ENCODE data around the gene GABPA.
"Not testable (repeated sequence)": the region's sequence is repeated elsewhere in the genome, so short reads cannot be mapped to it uniquely, and the experiment has no call there.

GABPA gene

DNA sequence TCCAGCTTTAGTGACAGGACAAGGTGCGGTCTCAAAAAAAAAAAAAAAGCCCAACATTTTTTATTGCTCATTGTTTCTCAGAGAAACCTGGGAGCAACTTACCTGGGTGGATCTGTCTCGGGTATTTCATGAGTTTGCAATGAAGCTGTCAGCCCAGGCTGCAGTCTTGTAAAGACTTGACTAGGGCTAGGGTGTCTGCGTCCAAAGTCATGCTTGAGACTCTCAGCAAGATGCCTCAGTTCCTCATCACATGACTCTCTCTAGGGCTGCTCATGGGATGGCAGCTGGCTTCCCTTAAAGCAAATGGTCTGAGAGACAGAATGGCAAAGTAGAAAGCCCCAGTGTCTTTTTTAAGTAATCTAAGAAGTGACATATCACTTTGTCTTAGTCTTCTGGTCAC is 8.1 kb downstream of the GABPA start:
- DNase-seq: no peak

DNA sequence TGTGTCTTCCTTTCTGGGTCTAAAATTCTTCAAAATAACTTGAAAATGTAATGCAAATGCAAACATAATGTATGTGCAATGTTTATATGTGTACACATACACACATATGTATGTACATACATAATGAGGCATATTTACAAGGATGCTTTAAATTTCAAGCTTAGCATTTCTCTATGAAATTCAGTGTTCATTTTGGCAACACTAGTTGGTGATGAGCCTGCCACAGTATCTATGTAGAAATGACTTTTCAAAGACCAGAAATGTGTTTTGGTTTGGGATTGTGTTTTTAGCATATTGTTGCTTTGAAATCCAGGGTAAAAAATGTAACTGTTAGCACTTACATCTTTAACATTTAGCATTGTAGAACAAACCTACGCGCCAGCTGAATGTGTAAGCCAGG is 10.1 kb downstream of the GABPA start:
- no peak for DNase-seq

- no peak for DNase-seq
Measured at GRCh38 chr21:25750085-25750484, 15.3 kb downstream of the GABPA start.

DNA sequence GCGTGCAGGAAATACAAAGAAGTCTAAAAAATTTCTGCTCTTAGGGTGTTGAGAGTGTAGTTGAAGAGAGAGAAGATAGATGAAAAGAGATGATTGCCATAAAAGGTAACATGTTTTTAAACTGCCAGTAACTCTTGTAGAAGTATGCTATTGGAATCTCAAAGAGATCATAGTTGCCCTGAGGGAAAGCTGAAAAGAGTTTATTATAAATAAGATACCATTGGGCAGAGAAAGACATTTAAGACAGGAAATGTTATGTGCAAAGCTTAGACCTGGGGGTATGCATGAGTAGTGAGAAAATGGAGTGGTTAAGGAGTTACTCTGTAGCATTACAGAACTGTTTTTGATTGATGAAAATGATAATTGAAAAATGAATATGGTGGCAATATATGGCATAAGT is 17.6 kb downstream of the GABPA start:
- no peak for DNase-seq

DNA sequence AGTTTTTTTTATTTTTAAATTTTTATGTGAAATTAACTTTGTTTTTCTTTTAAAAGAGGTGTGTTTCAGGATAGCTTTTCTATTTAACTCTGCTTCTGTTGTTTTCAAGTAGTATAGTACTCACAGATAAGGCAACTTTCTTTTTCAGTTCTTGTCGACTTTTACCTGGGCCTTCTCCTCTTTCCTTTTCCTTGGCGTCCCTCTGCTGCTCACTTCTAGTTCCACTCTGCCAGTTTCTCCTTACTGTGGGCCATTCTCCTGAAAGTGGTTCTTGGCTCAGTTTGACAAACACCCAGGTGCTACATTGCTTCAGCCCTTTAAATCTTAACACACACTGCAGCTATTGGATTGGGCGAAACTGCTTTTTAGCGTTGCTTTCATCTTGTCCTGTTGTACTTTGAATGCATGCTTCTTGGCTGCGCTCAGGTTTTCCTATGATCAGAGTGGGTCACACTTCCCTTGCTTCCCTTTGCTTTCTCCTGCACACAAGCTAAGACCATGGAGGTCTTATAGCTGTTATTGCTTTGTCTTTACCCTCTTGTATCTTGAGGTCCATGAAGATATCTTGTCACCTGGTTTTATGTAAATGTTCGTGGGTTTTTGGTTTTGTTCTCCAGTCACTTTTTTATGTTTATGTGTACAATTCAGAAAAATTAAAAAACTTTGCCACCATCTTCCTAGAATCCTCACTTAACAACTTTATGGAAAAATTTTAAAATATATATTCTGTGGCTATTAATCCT is 21.6 kb downstream of the GABPA start:
- no peak for DNase-seq

DNA sequence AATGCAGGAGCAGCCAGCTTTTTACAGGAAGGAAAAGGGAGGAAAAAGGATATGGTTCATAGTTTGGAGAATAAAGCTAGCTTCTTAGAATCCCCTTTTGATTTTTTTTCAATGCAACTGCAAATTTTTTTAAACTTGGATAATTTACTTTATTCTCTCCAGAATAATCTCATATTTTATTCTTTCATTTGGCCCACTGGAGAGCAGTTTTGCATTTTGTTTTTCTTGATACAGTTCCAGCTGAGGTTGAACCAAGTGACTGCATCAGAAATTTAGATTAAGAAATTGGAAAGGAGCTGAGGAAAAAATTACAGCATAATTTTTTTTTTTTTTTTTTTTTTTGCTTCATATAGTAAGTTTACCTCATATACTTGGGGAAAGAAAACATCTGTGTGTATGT is 22.8 kb downstream of the GABPA start:
- no peak for DNase-seq

GRCh38 chr21:25759573-25759972 is 24.8 kb downstream of the GABPA start:
- no peak for DNase-seq

DNA sequence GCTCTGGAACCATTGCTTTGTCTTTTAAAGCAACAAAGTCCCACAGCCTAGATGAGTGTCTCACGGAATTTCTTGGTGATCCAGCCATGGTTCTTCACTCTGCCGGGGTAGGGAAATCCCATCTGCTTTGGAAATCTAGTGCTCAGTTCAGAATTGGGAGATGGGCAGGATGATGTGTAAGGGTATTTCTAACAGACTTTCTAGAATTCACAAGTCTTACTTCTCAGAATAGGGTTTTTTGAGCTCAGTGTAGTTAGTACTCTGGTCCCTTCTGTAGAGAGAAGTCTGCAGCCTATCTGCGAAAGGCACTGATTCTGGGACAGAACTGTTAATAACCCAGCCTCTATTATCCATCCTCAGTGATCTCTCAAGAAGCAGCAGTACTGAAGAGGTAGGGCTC is 25.3 kb downstream of the GABPA start:
- DNase-seq: no peak

DNA sequence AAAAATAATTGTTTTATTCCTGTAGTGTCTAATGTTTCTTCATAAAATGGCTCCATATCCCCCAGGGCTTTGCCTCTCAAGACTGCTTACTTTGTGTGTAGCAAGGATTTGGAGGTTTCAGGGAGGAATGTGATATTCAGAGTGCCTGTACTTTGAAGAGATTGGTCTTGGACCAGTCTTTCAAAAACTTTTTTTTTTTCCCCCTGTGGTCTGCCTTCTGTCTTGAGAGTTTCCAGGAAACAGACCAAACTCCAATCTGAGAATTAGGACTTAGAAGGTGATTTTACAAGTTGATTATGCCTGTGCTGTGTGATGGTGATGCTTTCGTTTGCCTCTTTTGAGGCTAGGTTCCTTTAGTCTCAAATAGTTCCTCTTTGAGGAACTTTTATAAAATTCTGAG is 25.9 kb downstream of the GABPA start:
- no peak for DNase-seq

DNA sequence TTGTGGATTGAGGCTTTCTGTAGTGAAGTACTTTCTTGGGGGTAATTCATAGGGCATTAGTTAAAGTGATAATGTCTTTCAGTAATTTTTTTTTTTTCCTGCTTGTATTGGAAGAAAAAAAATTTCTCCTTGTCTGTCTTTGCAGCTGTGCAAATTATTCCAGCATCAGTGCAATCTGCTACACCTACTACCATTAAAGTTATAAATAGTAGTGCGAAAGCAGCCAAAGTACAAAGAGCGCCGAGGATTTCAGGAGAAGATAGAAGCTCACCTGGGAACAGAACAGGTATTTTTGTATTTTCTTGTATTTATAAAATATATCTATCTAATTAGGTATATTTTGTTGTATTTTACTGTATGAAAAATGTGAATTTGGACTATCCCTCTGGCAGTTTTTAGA is 29.3 kb downstream of the GABPA start:
- no peak for DNase-seq

GRCh38 chr21:25767921-25768320 is 33.1 kb downstream of the GABPA start:
- no peak for DNase-seq

DNA sequence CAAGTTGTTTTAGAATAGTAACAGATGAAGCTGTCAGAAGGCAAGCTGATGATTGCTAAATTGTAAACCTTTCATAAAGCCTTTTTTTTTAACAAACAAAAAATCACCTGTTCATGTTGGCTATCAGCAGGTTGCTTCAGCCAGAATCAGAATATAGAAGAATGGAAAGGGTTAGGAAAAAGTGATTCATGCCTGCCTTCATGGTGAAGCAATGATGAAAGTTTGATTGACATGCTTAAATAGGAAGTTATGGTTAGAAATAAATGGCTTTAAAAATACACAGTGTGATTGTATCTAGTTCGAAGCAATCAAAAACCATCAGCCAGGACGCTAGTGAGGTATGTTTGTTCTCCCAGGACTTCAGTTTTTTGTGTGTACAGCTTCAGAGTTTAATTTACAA is 37.9 kb downstream of the GABPA start:
- DNase-seq: peak; percentile 66

DNA sequence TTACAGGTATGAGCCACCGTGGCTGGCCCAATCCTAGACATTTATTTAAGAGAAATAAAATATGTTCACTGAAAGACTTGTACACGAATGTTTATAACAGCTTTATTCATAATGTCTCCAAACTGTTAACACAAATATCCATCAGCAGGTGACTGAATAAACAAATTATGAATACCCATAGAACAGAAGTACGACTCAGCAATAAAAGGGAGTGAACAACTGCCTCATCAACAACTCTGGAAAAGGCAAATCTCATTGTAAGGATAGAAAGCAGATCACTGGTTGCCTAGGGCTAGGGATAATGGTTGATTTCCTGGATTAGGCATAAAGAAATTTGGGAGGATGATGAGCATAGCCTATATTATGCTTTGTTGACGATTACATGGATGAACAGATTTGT is 41.7 kb downstream of the GABPA start:
- DNase-seq: no peak

DNA sequence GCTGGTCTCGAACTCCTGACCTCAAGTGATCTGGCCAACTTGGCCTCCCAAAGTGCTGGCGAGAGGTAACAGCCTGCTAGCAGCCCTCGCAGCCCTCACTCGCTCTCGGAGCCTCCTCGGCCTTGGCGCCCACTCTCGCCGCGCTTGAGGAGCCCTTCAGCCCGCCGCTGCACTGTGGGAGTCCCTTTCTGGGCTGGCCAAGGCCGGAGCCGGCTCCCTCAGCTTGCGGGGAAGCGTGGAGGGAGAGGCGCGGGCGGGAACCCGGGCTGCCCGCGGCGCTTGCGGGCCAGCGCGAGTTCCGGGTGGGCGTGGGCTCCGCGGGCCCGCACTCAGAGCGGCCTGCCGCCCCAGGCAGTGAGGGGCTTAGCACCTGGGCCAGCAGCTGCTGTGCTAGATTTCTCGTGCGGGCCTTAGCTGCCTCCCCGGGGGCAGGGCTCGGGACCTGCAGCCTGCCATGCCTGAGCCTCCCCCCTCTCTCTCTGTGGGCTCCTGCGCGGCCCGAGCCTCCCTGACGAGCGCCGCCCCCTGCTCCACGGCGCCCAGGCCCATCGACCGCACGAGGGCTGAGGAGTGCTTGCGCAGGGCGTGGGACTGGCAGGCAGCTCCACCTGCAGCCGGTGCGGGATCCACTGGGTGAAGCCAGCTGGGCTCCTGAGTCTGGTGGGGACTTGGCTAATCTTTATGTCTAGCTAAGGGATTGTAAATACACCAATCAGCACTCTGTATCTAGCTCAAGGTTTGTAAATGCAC is 43.5 kb downstream of the GABPA start:
- DNase-seq: not testable (repeated sequence)

GRCh38 chr21:25788677-25789076 is 53.9 kb downstream of the GABPA start:
- no peak for DNase-seq

DNA sequence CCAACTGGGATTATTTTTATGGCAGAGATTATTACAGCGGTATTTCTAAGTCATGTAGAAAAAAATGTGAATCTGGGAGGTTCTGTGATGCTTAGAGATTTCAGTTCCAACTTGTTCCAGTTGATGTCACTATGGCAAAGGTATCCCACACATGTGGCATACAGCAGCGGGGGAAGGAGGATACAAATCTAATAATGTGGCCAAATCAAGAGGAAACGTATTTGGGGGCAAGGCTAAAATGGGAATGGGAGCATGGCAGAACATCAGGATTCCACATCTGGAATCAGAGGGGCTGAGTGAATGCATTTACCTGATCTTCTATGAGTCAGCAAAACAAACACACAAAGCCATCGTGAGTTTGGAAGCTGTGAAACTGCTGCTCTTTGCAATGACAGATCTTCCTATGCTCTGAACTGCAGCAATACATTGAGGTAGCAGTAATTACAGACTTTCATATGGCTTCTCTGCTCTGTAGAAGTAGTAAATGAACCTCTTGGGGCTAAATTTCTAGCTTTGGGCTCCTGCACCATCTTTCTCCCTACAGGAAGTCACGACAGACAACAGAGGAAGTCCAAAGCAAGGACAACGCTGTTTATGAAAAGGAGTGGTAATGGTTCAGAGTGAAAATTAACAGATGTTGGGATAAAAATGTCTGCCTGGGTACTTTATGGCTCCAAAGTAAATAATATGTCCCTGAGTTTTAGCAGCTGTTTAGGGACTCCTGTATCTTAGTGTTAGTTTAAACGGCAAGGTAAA is 55.5 kb downstream of the GABPA start:
- DNase-seq: no peak

DNA sequence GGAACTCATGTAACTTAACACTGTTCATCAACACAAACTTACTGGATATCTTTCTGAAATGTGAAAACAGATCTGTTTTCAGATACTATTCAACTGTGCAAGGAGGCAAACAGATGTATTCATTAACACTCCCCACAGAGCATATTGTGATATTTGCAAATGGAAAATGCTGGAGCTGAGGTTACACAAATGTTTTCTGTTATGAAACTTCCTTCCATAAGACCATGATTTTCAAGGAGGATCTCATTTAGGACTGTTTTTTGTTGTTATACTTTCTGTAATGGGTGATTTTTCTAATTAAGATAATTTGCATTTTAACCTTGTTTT is 56.1 kb downstream of the GABPA start:
- no peak for DNase-seq

DNA sequence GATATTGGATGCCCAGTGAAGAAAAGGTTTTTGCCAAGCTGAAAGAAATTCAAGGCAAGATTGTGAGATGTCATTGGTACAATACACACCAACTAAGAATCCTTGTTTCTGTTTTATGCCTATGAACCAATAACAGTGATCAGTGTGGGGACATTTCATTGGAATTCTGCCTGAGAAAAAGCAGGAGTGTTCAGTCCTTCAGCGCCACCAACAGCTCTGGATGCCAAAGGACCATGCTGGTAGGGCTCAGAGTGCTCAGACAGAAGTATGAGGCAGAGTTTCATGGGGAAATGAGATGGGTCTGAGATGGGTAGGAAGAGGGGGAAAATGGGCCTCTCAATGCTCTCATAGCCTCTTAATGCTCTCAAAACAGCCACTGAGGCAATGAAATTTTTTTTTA is 56.5 kb downstream of the GABPA start:
- no peak for DNase-seq

DNA sequence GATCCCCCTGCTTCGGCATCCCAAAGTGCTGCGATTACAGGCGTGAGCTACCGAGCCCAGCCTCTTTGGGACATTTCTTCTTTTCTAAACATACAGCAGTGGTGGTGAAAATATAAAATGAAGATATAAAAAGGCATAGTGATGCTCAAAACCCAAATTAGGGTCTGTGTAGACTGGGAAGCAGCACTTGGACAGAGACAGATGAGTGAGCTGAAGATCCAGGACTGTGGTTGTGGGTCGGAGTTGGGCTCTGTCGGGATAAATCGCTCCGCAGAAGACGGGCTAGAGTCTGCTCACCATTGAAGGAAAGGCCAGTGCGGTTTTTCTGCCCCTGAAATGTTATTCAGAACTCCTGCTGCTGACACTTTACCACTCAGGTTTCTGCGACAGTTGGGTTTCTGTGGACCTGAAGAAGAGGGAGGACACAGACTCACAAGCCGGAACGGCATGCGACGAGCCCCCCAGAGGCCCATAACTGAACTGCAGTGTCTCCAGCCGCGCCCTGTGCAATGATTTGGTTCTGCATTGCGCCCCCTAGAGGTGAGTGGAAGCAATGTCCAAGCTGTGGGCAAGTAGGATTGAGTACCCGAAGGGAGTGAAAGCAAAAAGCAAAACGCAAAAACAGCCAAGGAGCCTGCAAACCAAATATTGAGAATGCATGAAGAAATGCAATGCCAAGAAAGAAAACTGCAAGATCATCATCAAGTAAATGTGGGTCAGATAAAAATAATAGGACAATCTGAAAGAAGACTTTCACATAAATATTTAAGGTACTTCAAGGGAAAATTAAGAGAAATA is 66.6 kb downstream of the GABPA start:
- DNase-seq: peak; percentile 93

DNA sequence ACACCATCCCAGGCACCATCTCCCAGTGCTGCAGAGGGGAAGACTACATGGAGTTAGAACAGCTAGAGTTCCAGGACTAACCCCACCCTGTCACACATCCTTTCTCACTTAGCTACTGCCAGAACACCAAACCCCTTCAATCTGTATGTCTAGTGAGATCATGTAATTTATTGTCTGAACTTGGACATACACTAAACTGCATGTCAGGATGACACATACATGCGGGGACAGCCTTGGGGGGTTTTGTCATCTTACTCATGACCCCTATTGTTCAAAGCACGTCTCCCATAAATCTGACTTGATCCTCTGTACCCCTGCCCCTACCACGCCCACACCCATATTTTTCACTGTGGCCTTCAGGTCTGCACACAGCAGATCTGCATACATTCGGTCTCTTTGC is 71.3 kb downstream of the GABPA start:
- no peak for DNase-seq

DNA sequence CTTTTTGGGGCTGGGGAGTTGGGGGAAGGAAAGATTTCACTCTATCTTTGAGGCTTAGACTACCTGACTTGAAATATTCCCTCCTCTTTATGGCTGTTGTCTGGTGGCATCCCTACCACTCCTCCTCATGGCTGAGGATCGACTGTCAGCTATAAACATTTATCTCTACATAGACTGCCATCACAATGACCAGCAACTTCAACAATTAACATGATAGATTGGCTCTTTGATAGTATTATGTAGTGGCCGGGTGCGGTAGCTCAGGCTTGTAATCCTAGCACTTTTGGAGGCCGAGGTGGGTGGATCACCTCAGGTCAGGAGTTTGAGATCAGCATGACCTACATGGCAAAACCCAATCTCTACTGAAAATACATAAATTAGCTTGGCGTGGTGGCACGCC is 72.4 kb downstream of the GABPA start:
- DNase-seq: no peak

DNA sequence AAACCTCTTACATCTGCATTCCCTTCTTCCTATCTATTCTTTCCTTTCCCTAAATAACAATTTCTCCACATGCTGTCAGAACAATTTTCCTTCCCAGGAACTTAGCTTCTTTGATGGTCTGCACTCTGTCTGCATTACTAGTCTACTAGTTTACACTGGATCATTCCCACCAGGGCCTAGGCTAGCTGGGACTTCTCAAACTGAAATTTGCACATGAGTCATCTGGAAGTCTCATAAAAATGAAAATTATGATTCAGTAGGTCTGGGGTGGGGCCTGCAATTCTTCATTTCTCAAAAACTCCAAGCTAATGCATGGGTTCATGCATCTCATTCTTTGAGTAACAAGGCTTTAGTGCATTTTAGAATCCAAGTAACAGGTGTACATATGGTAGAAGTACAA is 74.2 kb downstream of the GABPA start:
- DNase-seq: peak; percentile 2

DNA sequence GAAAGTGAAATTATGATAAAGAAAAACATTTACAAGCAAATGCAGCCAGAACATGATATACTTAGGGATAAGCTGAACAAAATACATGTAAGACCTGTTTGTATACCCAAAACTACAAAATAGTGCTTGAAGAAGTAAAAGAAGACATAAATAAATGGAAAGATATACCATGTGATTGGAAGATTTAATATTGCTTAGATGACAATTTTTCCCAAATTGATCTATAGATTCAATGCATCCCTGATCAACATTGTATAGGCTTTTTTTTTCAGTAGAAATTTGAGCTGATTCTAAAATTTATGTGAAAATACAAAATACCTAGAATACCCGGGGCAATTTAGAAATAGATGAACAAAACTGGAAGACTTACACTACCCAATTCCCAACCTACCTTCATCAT is 76.4 kb downstream of the GABPA start:
- DNase-seq: no peak
